GM11168 (cell line): ENCODE measurements around the gene NTM.
"Not testable (repeated sequence)": the region's sequence is repeated elsewhere in the genome, so short reads cannot be mapped to it uniquely, and the experiment has no call there.

Source experiments
- in situ Hi-C: fragments of 300-500 bp; cut with MboI; formaldehyde crosslinking; loops from one replicate; pipeline ENCODE4 v1.12.0; 2022; ENCODE audit warnings: low sequenced_read_pairs; ENCODE audit not compliant: unreplicated experiment

The NTM gene

DNA sequence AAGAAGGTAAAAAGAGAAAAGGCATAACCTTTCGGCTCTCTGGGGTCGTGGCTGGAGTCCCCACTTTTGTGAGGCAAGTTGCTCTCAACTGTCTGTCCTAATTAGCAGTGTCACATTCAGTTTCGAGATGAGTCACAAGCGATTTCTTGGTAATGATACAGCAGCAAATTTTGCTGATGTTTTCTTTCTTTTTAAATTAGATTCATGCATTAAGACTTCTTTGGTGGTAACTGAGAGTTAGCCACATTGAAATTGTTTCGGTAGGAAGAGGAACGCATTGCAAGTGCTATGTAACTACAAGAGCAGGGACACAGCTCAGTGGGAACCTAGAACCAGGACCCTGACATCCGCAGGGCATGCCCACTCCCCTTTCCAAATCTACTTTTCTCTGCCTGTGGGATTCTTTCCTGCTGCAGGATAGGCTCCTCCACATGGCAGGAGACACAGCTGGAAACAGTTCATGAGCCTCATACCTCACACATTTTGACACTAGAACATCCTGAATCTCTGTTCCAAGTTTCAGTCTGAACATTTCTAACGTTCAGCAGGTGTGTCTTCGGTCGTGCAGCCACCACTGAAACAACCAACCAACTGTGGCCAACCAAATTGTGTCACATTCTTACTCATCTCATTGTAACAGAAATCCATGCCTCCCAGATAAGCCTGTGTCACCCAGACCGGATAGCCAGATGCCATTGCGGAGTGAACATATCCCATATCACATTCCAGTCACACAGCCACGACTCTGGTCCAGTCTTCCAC, 987.6 kb downstream of the NTM start:
- in situ Hi-C loops = no loop called here

GRCh38 chr11:132358573-132358953, 988.1 kb downstream of the NTM start:
- in situ Hi-C loops = no loop called here

GRCh38 chr11:132361011-132361550, 990.7 kb downstream of the NTM start:
- in situ Hi-C loops = no loop called here

DNA sequence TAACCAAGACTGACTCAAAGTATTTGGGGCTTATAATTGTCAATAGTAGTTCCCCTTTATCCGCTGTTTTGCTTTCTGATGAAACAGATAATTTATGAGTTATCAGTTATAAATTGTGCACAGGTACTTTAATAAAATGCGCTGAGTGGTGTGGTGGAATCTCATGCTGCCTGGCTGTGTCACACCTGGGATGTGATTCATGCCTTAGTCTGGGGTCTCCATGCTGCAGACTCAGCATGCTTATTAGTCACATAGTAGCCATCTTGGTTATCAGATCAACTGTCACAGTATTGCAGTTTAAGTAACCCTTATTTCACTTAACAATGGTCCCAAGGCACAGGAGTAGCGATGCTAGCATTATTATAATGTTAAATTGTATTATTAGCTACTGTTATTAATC, 995.2 kb downstream of the NTM start:
- in situ Hi-C loops = no loop called here

GRCh38 chr11:132367293-132367692, 996.9 kb downstream of the NTM start:
- in situ Hi-C loops = no loop called here

GRCh38 chr11:132370114-132370513, 999.7 kb downstream of the NTM start:
- in situ Hi-C loops = not testable (repeated sequence)

DNA sequence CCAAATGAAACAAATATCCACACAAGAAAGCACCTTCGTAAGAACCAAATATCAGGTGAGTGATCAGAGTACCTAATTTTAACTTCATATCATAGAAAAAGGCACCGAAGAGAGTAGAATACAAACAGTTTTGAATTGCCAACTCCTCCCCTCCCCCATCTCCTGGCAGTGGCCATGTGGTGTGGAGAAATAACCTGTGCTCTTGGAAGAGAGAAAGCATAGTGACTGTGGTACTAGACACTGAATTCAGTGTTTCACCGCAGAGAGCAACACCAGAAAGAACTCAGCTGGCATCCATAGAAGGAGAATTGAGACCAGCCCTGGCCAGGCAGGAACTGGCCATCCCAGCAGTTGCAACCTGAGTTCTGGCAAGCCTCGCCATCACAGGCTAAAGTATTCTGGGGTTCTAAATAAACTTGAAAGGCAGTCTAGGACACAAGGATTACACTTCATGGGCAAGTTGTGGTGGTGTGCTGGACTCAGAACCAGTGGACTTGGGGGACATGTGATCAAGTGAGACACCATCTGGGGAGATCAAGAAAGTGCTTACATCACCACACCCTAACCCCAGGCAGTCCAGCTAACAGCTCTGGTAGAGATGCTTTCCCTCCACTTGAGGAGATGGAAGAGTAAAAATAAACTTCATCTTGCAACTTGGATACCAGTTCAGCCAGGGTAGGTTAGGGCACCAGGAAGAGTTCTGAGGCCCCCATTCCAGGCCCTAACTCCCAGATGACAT, 1003.2 kb downstream of the NTM start:
- in situ Hi-C loops = no loop called here

GRCh38 chr11:132379540-132379939, 1009.1 kb downstream of the NTM start:
- in situ Hi-C loops = no loop called here
